Stimulated activated CD4-positive, alpha-beta T cell treated with anti-CD3 and anti-CD28 coated beads, Interleukin-2, amount 100 ng/mL, for 4 hours (primary cell): ENCODE measurements around the gene SLC29A4.
"Not testable (repeated sequence)": the region's sequence is repeated elsewhere in the genome, so short reads cannot be mapped to it uniquely, and the experiment has no call there.

Source experiments
- DNase-seq: peaks from one replicate; pipeline ENCODE4 v3.0.0-alpha.2; 2020; ENCODE audit warnings: low read depth

Gene SLC29A4

DNA sequence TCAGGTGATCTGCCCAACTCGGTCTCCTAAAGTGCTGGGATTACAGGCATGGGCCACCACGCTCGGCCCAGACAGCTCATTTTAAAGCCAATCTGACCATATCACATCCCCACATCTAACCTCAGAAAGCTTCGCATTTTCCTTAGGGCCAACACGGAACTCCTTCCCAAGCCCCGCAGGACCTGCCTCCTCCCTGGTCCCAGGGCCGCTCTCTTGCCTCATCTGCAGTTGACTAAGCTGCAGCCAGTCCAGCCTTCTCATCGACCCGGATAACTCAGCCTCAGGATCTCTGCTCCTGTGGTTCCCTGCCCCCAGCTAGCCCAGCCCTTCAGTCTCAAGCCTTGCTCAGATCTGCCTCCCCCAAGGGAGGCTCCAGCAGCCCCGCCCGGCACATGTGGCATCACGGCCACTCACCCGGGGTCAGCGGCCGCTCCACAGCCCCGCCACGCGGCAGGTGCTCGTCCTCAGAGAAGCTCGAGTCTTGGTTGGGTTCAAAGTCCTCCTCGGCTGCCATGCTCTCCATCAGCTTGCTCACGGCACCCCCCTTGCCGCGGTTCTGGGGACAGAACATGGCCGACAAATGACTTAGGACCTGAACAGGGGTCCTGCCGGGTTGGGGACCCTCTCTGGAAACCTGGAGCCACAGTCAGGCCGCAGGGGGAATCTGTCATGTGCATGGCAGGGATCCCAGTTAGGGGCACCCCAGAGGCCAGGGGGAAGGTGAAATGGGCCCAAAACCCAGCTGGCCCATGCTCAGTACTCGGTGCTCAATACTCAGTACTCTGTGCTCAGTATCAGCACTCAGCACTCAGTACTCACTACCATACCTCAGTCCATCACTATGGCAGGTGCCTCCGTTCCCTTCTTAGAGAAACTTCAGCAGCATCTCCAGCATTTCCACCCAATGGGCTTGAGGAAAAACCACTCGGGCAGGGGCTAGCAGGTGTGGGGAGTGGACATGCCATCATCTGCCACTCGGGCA, 41.3 kb downstream of the SLC29A4 start:
- not testable (repeated sequence) for DNase-seq

DNA sequence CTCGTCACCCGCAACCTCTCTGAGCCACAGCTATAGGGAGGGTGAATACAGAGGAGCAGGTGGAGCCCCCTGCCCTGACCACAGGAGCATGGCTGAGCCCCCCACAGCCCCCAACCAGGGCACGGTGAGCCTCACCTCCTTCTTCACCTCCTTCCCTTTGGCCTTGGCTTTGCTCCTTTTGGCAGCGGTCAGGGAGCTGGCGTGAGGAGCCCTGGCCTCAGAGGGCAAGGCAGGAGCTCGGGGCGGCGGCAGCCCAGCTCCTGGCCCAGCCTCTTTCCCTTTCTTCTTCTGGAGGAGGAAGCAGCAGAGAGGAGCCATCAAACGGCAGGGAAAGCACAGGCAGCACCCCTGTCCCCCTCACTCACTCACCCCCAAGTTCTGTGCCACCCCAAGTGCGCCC, 42.2 kb downstream of the SLC29A4 start:
- DNase-seq = no peak

DNA sequence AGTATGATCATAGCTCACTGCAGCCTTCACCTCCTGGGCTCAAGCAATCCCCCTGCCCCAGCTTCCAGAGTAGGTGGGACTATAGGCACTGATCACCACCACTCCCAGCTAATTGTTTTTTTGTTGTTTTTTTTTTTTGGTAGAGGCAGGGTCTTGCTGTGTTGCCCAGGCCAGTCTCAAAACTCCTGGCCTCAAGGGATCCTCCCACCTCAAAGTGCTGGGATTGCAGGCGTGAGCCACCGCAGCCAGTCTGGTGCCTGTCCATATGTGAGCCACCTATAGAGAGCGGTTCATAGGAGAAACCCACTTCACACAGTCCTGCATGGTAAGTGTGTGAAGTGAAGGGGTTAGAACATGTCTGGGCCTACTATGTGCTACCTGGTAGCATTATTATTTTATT, 47.5 kb downstream of the SLC29A4 start:
- DNase-seq = no peak

DNA sequence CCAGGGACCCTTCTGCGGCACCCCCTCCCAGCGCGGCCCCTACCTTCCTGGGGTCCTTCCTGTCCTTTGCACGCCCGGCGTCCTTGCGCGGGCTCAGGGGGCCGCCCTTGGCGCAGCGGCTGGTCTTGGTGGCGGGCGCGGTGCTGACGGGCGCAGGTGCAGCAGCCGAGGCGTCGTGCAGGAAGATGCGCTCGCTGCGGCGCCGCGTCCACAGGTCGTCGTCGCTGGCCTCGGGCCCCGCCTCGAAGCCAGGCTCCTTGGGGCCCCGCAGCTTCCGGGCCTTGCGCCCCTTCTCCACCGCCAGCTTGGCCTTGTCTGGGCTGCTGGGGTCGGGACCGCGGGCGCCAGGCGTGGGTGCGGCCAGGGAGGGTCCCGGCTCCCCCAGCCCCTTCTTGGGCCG, 49.8 kb downstream of the SLC29A4 start:
- no peak for DNase-seq

DNA sequence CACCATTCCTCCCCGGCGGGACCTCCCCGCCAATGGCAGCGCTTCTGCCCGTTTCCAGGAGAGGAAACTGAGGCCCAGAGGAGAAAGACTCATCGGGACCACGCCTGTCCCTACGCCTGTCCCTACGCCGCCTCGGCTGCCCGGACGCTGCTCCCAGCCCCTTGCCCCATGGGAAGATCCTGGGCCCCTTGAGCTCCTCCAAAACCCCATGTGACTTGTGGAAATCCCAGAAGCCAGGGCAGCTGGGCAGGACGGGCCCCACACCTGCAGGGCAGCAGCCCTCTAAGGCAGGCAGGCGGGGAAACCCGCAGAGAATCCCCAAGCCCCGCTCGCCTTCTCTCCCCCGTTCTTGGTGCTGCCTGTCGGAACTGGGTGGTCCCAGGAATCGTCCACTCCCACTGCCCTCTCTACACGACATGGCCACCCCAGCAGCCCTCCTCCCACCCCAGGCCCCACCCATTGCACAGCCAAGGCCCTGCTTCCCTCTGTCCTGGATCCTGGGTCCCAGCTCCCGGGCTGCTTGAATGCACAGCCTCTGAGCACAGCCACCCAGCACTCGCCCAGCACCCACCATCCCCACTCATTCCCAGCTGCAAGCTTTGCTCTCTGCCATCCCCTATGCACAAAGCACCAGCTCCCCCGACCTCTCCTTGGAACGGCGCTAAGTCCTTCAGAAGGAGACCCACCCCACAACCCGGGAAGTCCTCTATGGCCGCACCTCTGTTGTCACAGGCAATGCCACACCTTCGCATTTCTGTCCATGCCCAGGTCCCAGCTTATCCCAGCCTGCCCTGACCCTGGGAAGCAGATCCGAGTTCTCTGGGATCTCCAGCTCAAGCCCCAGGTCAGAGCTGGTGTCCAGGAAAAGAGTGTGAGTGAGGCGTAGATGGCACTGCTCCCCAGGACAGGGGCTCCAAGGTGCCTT, 50.6 kb downstream of the SLC29A4 start:
- no peak for DNase-seq

DNA sequence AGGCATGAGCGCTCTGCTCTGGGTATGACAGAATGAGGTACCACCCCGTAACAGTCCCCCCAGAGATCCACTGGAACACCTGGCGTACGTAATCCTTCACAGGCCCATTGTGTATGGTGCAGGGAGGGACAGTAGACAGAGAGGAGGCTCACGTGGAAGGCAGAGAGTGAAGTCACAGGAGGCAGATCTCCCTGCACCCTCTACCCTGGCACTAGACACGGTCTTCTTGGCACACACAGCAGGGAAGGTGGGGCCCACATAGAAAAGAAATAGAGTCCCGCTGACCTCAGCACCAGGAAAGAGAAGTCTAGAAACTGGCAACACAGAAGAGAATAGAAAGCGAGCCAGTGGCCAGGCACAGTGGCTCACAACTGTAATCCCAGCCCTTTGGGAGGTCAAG, 51.9 kb downstream of the SLC29A4 start:
- no peak for DNase-seq

DNA sequence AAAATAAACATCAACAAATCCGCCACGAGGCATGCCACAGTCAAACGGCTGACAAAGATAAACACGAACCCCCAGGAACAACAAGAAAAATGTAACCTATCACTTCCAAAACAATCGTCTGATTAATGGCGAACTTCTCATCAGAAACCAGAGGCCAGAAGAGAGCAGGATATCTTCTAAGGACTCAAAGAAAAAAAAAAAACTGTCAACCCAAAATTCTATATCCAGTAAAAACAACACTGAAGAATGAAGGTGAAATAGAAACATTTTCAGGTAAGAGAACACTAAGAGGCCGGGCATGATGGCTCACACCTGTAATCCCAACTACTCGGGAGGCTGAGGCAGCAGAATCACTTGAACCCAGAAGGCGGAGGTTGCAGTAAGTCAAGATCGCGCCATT, 54.3 kb downstream of the SLC29A4 start:
- no peak for DNase-seq

DNA sequence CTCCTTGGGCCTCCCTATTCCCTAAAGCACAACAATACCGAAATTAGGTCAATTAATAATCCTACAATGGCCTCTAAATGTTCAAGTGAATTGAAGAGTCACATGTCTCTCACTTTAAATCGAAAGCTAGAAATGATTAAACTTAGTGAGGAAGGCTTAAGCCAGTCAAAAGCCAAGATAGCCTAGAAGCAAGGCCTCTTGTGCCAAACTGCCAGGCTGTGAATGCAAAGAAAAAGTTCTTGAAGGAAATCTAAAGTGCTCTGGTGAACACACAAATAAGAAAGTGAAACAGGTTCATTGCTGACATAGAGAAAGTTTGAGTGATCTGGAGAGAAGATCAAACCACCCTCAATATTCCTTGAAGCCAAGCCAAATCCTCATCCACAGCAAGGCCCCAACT, 57.2 kb downstream of the SLC29A4 start:
- no peak for DNase-seq

DNA sequence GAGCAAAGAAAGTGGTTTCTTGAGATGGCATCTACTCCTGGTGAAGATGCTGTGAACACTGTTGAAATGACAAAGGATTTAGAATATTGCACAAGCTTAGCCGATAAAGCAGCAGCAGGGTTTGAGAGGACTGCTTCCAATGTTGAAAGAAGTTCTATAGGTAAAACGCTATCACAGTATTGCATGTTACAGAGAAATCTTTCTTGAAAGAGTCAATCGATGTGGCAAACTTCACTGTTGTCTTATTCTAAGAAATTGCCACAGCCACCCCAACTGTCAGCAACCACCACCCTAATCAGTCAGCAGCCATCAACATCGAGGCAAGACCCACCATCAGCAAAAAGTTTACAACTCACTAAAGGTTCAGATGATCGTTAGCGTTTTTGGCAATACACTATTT, 59.9 kb downstream of the SLC29A4 start:
- DNase-seq = no peak

DNA sequence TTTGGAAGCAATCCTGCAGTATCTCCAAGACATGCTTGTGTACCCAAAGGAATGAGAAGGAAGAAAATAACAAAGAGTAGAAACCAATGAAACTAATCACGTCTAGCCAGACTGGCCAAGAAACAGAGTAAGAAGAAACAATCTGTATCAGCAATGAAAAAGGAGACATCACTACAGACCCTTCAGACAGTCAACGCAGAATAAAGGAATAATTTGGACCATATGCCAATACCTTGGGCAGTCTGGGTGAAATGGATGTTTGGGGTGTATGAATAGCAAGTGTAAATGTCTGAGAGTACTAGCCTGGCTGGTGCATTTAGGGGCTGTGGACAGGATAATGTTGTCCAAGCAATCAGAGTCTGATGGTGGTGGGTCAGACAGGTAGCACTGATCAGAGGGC, 61.1 kb downstream of the SLC29A4 start:
- no peak for DNase-seq

DNA sequence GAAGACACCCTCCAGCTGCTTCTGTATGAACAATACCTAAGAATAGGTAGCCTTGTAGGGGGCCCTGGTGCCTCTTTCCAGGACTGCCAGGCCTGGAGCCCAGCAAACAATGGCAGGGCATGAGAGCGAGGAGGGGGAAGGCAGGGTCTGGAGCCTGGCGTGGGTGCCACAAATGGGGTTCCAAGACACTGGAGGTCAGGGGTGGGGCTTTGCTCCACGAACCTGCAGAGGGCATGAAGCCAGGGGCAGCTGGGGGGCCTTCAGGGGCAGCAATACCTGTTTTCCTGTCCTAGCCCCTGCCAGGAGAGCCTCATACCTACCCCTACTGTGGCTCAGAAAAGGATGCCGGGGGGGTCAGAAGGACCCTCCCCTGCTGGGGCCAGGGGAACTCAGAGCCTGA, 61.6 kb downstream of the SLC29A4 start:
- no peak for DNase-seq

DNA sequence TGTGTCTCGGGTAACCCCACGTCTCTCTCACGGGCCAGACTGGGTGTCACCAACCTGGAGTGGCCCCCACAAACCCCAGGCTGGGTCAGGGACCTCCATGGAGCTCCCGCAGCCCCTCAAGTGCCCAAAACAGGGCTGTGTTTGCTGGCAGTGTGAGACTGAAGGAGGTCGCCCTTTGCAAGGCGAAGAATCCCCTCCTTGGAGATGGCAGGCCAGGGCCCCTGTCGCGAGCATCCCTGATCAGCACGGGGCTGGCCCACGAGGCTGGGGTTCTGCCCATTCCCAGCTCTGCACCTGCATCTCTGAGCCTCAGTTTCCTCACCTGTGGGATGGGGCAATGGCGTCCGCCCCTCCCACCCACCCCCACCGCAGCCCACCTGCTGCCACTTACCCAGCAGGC, 62.4 kb downstream of the SLC29A4 start:
- DNase-seq = no peak

DNA sequence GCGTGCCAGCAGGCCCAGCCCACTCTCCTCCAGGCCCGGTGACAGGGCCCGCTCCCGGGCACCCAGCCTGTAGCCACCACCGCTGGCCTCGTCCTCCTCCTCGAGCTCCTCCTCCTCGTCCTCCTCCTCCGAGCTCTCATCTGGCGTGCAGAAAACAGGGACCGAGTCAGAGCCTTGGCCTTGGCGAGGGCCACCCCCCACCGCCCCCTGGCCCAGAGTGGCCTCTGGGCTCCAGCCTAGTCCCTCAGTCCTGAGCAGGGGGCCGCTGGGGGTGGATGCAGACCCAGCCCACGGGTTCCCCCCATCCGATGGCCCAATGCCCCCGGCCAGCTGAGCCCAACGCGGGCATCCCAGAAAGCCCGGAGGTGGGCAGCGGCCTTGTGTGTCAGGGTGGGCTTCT, 62.9 kb downstream of the SLC29A4 start:
- DNase-seq = no peak

DNA sequence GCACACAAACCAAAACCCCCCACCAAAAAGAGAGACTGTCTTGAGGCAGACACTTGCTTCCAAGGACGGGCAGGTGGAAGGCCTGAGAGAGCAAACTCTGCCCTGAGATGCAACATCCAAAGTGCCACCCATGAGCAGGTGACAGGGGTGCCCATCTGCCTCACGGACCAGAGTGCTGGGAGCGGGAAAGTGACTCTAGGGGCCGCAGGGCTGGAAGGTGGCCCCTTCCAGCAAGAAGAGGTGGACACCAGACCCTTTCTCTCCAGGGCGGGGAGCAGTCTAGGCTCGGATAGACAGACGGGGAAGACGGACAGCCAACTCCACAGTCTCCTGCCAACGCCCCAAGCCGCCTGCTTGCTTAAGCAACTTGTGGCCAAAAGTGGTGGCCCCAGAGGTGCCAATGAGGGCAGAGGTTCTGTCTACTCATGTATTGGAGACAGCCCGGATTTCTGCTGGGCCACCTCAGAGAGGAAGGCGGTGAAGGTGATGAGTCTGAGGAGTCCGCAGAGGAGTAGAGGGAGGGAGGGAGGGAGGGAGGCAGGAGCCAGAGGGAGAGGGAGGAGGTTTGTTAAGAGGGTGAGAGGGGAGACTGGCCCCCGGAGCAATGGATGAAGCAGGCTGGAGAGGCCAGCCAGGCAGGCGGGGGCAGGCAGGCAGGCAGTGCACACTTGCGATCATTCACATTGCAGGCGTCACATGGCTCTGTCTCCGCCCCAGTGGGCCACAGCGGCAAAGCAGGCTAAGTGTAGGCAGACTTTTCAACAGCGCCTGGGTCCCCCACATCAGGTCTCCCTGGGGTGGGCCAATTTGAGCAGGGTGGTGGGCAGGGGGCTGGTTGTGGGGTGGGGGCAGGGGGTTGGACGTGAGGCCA, 65.6 kb downstream of the SLC29A4 start:
- DNase-seq = no peak

DNA sequence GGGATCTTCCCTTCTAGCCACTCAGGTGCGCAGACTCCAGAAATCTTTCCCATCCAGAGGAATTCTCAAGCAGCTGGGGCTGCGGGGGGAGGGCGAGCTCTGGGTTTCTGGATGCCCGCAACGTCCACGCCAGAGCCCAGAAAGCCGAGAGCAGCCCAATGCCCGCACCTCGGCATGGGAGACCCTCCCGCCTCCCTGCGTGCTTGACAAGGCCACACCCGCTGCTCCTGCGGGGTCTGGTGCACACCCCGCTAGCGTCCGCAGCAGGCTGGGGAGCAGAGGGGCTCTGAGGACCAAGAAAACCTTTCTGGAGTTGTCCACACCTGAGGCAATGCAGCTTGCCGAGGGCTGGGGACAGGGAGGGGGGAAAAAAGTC, 66.2 kb downstream of the SLC29A4 start:
- DNase-seq = no peak

DNA sequence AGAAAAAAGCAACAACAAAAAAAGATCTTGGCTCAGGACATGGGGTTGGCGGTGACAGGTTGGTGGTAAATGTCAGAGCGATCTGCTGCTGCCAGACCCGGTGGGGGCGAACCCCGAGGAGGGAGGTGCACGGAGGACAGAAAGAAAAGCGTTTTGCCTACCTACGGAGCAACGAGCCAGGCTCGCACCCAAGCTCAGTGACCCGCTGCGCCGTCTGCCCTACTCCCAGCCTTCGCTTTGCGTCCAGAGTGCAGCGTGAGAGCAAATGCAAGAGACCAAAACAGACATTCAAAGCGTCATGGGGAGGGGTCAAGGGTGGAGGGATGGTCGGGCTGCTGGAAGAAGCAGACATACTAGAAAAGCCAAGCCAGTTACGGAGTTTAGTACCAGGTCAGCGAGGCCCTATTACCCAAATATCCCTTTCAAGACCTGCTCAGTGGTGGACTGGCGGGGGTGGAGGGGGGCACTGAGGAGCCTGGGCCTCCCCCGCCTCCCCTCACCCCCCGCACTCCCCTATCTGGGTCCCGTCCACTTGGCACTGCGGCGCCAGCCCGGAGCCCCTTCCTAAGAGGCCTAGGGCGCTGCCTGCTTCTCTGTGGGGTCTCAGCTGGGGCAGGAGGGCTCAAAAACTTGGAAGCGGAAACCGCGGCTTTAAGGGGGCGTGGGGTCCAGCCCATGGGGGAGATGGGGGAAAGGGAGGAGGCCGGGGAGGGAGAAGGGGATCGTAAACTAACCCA, 66.9 kb downstream of the SLC29A4 start:
- no peak for DNase-seq

DNA sequence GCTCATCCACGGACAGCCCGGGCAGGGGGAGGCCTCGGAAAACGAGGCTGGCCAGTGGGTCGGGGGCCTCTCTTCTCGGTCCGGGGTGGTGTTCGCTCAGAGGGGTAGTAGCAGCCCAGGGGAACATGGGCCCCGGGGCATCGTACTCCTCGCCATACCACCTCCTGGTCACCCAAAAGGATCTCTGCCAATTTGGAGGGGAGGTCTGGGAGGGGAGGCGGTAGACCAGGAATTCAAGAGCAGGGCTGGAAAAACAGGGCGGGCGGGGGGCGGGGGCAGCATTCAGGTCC, 67.4 kb downstream of the SLC29A4 start:
- no peak for DNase-seq

DNA sequence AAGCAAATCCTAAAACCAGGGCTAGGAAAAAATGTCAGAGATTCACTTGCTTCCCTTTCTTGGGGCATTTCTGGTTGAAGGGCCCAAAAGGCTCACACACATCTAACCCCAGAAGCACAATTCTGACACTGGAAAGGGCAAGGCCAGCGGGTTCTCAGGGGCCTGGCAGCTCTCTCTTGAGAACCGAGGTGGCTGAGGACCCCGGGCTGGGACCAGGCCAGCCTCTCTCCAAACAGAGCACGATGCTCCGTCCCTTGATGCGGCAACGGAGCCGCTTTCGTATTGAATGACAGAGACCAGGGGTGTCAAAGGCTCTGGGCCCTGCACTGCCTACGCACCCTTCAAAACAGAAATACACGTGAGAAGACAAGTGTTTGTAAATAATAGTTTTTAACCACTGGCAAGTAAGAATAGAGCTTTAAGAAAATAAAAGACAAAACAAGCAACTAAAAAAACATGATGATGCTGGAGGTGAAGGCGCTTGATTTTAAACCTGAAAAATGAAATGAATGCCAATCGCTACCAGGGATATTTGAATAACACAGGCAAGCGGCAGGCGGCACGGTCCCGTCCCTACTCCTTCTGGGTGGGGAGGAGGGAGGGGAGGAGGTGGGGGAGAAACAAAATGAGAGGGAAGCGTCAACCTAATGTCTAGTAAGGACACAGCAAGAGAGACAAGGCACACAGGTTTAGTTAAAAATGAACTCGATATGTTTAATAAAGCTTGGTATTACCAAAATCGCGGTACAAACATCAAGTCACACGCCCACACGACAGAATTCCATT, 68.0 kb downstream of the SLC29A4 start:
- DNase-seq = no peak

DNA sequence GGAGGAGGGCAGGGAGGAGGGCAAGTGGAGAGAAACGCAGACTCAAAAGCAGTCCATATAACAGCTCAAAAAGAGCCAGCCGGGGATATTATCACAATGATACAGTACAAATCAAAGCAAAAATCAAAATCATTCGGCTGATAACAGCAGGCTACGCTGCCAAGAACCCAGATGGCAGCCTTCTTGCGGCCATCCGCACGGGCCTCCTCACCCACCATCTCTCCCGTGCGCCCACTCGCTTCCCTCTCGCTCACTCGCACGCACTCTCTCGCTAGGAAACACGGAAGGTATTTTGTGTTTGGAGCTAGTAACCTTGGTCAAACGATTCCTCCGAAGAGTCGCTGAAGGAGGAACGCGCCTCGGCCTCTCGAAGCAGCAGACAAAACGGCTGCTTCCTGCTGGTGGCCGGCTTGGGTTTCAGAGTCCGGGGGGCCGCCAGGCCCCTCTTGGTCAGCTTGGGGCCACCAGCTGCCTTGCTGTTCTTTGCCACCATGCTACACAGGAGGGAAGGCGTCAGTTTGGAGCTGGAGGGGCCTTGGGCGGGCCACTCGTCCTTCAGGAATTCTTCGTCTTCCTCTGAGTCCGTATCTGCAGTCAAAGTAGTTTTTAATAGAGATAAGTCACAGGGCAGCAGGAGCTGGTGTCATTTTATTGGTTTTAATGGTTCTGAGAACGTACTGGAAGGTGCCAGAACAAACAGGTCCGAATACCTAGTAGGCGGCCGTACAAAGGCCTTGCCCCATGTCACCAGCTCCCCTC, 68.9 kb downstream of the SLC29A4 start:
- no peak for DNase-seq

DNA sequence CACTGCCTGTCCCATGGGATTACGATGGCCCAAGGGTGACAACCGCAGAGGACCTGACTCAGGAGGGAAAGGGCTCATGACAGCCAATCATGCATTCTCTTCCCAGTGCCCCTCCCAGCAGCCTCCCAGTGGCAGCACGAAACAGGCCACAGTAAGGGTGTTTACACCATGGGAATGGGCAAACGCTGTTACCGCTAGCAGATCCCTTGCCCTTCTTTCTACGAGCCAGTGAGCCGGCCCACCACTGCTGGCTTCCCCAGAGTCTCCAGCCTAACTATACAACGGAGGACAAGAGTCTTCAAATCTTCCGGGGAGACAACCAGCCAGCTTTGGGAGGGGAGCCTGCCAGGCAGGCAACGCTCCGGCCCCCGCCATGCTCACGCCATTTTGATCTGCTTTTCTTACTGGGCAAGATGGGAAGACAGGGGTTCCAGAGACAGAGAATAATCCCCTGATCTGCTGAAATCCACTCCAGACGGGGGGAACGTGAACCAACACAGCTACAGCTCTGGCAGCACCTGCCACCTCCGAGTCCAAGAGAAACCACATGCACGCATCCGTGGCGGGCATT, 69.8 kb downstream of the SLC29A4 start:
- DNase-seq = no peak
